GM21737 (cell line): ENCODE measurements around the gene LAMB1.
A peak's percentile ranks its signal among the peaks of the same experiment; 100 is the strongest.

Source experiments
- ATAC-seq: cut with Tn5 transposase; IDR thresholded peaks from one replicate; pipeline ENCODE4 v1.9.1; 2021; ENCODE audit warnings: mild to moderate bottlenecking, moderate library complexity; ENCODE audit not compliant: unreplicated experiment

Gene LAMB1

DNA sequence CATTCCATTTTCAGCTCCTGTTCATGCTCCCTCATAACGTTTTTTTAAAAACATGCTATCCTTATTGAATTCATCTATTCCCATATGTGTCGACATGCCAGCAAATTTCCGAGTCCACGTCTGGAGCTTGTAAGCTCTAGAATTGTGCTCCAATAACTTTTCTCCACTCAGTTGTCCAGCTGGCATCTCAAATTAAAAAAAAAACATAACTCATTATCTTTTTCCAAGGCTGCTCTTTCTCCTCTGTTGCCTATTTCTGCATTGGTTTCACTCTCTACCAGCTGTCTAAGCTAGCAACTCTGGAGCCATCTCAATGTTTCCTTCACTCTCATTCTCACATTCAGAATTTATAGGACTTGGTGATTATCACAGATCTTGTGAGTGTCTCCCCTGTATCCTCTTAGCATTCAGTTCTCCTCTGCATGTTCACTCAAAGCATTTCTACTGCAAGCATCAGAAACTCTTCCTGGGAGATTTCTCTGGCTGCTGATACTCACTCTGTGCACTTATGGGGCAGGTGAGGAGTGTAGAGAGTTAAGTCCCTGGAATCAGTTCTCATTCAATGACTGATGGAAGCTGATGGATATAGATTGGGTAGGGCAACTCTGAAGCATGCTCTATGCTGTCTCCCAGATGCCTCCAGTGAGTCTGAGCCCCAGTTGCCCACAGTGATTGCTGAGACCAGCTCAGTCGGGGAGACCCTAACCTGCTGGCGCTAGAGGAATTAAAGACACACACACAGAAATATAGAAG, 118.7 kb downstream of the LAMB1 start:
- ATAC-seq = no peak

DNA sequence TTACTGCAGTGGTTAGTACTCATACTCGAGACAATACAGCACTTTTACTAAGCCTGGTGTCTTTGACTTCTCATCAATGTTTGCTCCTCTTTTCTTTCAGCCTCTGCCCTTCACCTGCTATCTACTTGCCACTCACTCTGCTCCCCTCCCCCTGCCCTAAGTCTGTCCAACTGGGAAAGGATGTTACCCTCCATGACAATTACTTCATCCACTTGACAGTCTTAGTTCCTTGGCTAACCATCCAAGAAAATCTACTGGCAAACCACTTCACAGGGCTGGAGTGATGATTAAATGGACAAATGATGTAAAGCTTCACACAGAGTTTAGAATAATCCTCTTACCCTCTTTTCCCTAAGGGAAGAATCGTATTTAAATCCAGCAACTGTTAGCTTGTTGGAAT, 120.2 kb downstream of the LAMB1 start:
- no peak for ATAC-seq

DNA sequence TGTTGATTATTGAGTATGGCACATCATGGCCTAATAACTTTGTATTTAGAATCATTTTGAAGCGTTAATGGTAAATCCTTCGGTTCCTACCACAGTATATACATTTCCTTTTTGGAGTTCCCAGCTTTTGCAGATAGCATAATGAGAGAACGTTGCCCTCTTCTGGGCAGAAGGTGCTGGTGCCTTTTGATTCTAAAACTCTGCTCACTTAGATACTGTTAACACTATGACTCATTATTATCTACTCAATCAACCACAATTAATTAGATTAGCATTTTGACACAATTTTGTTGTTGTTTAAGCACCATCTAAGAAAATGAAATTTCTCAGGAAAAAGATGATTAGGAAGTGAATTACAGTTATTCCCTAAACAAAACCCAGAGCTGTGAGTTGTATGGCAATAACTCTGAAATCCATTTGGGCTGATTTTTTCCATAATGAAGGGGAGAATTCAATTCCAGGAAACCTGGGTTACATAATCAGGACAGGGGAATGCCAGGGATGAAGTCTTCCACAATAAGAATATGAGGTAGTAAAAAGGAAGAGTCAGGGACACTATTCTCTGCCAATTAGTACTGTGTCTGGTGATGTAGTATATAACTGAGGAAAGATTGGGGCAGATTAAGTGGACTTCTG, 123.4 kb downstream of the LAMB1 start:
- ATAC-seq = peak; percentile 59

DNA sequence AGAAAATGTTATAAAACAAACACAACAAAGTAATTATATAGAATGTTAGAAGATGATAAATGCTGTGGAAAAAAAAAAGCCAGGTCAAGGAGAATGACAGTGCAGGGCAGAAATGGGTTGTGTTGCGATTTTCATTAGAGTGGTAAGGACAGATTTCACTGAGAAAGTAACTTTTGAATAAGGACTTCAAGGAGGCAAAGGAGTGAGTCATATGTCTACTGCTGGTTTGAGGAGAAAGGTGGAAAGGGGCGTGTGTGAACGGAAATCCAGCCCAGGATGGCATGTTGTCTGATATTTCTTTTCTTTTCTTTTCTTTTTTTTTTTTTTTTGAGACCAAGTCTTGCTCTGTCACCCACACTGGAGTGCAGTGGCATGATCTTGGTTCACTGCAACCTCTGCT, 124.3 kb downstream of the LAMB1 start:
- ATAC-seq = no peak

DNA sequence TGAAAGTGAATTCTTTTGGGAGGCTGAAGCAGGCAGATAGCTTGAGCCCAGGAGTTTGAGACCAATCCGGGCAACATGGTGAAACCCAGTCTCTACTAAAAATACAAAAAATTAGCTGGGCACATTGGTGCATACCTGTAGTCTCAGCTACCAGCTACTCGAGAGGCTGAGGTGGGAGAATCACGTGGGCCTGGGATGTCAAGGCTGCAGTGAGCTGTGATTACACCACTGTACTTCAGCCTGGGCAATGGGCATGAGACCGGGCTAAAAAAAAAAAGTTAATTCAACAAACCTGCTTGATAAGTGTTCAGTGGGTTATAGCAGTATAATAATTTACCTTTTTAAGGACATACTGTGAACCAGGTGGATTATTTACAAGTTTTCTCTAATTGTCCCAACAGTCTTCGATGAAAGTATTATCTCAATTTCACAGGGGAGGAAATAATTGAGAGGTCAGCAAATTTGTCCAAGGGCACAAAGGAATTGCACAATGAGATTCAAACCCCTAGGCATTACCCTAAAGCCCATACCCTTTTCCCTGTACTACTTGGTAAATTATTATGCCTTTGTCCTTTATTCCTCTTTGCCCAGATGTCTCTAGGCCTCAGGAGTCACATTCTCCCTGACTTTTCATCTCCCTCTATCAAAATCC, 125.1 kb downstream of the LAMB1 start:
- no peak for ATAC-seq

GRCh38 chr7:107876916-107877315, 126.0 kb downstream of the LAMB1 start:
- ATAC-seq = no peak

DNA sequence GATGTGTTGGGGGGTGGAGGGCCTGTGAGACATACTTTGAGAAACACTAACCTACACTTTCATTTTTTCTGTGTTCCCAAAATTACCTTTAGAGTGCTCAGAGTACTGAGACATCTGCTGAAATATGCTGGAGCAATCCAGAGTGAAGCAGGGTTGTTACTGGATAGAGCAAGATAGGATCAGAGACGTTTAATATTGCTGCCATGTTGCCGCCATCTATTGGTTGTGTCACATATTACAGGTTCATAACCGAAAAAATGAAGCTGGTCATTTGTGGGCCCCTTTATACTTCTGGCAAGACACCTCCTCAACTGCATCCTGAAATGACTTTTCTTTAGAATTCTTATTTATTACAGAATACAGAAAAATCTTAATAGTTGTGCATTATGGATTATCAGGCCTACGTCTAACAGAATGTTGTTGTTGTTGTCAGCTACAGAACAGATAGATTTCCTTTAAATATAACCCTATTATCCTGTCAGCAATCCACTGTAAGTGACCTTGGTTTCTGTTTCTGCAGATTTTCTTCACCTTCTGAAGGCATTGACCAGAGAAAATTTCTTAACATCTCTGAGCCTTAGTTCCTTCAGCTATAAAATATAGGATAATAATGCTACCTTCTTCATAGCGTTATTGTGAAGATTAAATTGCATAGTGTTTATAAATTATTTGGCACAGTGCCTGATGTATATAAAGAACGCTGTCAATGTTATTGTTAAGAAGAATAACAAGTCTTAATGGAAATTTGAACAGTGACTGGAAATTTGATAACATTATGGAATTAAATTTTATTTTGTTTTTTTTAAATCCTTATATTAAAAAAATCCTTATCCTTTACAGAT, 128.1 kb downstream of the LAMB1 start:
- peak; percentile 63 for ATAC-seq

DNA sequence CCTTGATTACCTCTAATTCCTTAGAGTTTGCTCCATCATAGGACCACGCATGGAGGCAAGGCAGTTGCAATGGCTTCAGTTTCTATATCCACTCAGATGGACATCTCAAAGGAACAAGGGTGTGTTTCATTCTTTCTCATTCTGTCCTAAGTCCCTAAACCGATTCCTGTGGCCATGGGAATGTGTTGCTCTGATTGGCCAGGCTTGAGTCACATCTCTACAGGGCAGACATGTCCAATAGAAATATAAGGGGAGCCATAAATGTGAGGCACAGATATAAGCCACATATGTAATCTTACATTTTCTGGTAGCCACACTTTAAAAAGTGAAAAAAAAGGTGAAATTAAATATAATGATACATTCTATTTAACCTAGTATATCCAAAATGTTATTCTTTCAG, 128.8 kb downstream of the LAMB1 start:
- ATAC-seq = no peak
